Stomach (tissue), 4 donors: ENCODE data around the gene KIAA1217.

ENCODE experiments used
- EP300 ChIP-seq: sonication (generic); formaldehyde crosslinking; IDR thresholded peaks from one replicate; pipeline ENCODE4 v1.6.1; 2017; ENCODE audit warnings: antibody characterized with exemption
- POLR2A ChIP-seq, 4 donors: fragments of 450-650 bp; IDR thresholded peaks; one replicate each; pipeline ENCODE4 v1.6.1; 2016; ENCODE audit warnings: antibody characterized with exemption in 4 of 4, control low read depth in 2 of 4, mild to moderate bottlenecking in 1 of 4, moderate library complexity in 1 of 4
- POLR2AphosphoS5 ChIP-seq, 3 donors: sonication (generic); formaldehyde crosslinking; IDR thresholded peaks; one replicate each; pipeline ENCODE4 v1.6.1; 2016; ENCODE audit warnings: antibody characterized with exemption in 3 of 3
- TF ChIP-seq, protein P1 (sequence below), 7 experiments: fragments of 450-650 bp in 4 of 7; fragments of 200-600 bp in 3 of 7; sonication (generic) in 3 of 7; IDR thresholded peaks; one replicate each; pipeline ENCODE4 v1.5.1; 2016 to 2019; ENCODE audit warnings: antibody characterized with exemption in 7 of 7, control low read depth in 2 of 7, mild to moderate bottlenecking in 1 of 7

DNA sequence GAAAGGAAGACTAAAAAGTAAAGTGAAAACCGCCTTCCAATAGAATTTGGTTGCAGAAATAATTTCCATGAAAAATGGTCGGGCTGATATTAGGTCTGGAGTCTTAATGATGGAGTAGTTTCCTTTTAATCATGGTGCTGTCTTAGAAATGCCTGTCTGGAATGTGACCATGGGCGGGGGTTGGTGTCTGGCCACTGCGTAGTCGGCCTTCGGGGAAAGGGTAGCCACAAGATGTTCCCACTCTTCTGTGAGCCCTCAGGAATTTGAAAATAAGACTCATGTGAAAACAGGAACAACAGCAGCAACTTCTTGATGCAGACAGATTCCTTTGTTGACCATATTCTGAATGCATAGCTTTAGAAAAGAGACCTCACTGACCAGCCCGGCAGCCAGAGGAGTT is 176.8 kb downstream of the KIAA1217 start:
- no peak for TF ChIP-seq POLR2A (IDR thresholded peaks at IDR 0.05)
- TF ChIP-seq, protein P1, sequence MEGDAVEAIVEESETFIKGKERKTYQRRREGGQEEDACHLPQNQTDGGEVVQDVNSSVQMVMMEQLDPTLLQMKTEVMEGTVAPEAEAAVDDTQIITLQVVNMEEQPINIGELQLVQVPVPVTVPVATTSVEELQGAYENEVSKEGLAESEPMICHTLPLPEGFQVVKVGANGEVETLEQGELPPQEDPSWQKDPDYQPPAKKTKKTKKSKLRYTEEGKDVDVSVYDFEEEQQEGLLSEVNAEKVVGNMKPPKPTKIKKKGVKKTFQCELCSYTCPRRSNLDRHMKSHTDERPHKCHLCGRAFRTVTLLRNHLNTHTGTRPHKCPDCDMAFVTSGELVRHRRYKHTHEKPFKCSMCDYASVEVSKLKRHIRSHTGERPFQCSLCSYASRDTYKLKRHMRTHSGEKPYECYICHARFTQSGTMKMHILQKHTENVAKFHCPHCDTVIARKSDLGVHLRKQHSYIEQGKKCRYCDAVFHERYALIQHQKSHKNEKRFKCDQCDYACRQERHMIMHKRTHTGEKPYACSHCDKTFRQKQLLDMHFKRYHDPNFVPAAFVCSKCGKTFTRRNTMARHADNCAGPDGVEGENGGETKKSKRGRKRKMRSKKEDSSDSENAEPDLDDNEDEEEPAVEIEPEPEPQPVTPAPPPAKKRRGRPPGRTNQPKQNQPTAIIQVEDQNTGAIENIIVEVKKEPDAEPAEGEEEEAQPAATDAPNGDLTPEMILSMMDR (IDR thresholded peaks at IDR 0.05): no peak
- TF ChIP-seq POLR2AphosphoS5 (IDR thresholded peaks at IDR 0.05): no peak
- no peak for TF ChIP-seq EP300
